Pons (tissue), 1 donor: Measurements from ENCODE around the gene LPP.
"Not testable (repeated sequence)": the region's sequence is repeated elsewhere in the genome, so short reads cannot be mapped to it uniquely, and the experiment has no call there.

ENCODE experiments used
- DNase-seq: peaks from one replicate; pipeline ENCODE4 v3.0.0-alpha.2; 2016; ENCODE audit warnings: low spot score

LPP gene

GRCh38 chr3:188400494-188401243 is 246.7 kb downstream of the LPP start:
- DNase-seq: peak; percentile 77

GRCh38 chr3:188401244-188401993 is 247.5 kb downstream of the LPP start:
- no peak for DNase-seq

DNA sequence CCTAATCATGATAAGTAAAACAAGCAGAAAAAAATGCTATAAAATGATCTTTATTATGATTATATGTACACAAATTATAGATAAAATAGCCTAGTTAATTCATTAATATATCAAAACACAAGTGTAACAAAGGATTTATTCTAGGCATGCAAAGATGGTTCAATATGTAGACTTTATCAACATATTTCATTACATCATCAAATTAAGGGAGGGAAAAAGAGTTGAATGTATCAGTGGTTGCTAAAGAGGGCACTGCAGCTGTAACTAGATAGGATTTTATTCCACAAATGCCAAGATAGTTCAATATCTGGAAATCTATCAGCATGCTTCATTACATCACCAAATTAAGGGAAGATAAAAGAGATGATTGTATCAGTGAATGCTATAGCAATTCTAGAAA is 248.3 kb downstream of the LPP start:
- no peak for DNase-seq

DNA sequence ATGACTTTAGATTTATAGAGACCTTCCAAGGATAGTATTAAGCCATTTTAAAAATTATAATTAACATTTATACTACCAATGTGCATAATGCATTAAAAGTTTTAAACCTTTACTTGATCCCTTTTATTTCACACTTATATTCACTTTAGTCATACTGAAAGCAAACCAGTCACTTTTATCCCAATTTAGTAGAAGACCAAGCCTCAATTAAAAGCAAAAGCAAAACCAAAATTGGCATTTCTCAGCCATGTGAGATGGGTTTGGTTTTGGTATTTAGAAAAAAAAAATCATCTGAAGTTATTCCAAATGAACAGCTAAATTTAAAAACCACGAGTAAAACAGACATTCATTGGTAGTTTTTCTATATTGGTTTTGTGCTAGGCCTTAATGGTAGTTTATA is 249.4 kb downstream of the LPP start:
- no peak for DNase-seq

- DNase-seq: no peak
Observed at GRCh38 chr3:188404124-188404523, 250.2 kb downstream of the LPP start.

GRCh38 chr3:188404701-188405100 is 250.7 kb downstream of the LPP start:
- DNase-seq: no peak

- no peak for DNase-seq
Observed at GRCh38 chr3:188407158-188407880, 253.4 kb downstream of the LPP start.

GRCh38 chr3:188408831-188409230 is 254.9 kb downstream of the LPP start:
- no peak for DNase-seq

GRCh38 chr3:188411750-188412149 is 257.8 kb downstream of the LPP start:
- DNase-seq: no peak

GRCh38 chr3:188415196-188415595 is 261.2 kb downstream of the LPP start:
- no peak for DNase-seq

GRCh38 chr3:188416041-188416440 is 262.1 kb downstream of the LPP start:
- DNase-seq: no peak

DNA sequence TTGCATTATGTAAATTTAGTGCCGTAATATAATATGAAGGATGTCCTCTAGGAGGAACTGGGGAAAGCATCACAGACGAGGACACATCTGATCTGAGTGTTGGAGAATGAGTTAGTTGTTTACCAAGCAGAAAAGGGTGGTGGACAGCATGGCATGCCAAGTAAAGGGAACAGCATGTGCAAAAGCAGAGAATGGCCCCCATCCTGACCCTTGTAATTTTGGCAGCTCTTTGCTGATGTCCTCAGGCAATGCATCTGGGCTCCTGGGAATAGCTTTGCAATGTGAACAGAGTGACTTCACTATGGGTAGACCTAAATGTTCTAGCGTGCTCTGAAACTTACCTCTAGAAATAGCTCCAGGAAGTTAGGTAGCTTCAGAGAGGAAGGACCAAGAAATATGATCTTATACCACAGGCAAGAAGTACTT is 263.3 kb downstream of the LPP start:
- DNase-seq: no peak

GRCh38 chr3:188417766-188418165 is 263.8 kb downstream of the LPP start:
- DNase-seq: no peak

DNA sequence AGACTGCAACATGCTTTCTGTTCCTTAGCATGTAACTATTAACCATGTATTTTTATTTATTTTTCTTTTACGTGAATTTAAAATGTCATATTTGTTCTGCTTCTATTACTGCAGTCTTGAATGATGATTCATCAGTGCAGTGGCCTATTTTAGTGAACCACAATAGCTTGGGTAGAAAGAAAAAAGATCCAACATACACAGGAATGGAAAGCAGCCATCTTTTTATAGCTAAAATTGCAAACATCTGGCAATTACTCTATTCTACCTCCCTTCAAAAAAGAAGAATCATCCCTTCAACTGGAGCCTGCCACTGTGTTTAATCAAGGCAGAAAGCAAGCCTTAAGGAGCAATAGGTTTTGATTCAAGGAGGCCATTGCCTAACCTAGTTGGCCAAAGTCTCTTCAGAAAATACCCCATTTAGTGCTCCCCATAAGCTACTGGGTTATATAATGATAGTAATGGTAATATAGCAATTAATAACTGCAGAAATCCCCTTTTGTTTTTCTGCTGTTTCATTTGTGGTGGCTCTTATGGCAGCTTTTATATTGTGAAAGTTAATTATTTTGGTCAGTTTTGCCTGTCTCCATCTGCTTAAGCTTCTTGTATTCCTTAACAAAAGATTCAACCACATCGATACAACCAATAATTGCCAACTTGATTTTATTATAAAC is 267.3 kb downstream of the LPP start:
- DNase-seq: no peak

DNA sequence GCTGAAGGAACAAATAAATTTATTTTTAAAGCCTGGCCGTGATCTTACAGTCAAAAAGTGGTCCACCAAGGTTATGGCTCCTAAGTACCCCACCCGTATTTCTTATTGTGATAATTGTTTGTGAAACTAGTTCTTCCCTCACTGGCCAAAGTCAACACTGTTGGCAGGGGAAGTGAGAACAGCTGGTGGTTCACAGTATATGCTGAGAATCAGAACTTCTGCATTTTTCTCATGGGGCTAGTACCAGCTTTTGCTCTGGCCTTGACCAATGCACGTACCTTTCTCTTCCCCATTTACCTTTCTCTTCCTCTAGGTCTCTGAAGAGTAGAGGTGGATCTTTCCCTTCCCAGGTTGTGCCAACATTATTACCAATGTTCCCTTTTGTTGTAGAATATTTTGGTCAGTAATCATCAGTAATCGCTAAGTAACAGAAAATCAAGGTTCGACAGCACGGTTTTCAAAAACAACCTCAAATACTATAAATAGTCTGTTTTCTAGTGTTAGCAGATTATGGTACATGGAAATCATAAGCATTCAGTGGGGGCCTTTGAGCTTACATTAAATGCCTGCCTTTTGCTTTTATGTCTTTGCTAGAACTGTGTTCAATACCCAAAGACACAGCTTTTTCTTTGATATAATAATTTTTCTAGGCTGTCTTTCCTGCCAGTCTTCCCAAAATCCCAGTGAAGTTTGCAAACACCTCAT is 268.0 kb downstream of the LPP start:
- peak; percentile 76 for DNase-seq

- not testable (repeated sequence) for DNase-seq
Observed at GRCh38 chr3:188427981-188428380, 274.0 kb downstream of the LPP start.

DNA sequence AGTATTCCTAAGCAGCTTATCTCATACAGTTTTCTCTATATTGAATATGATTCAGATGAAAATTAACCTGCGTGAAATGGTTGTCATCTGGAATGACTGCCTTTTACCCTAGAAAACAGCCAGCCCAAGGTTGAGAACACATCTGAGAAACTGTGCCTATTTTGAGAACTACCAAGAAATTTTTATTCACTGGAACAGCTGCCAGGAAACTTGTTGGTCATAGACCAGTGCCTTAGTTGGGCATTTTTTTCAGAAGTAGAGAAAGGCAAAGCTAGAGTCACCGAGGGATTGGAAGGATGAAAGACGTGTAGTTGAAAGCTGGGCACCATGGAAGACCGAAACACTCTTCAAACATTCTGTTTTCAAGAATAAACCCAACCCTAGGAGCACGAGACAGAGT is 277.1 kb downstream of the LPP start:
- no peak for DNase-seq

- DNase-seq: no peak
Observed at GRCh38 chr3:188431553-188431952, 277.6 kb downstream of the LPP start.

- peak; percentile 28 for DNase-seq
Observed at GRCh38 chr3:188432802-188433520, 279.0 kb downstream of the LPP start.

- DNase-seq: no peak
Observed at GRCh38 chr3:188433521-188434150, 279.7 kb downstream of the LPP start.
